ENCODE data around the gene VNN1.
"Not testable (repeated sequence)": the region's sequence is repeated elsewhere in the genome, so short reads cannot be mapped to it uniquely, and the experiment has no call there.

Gene VNN1

DNA sequence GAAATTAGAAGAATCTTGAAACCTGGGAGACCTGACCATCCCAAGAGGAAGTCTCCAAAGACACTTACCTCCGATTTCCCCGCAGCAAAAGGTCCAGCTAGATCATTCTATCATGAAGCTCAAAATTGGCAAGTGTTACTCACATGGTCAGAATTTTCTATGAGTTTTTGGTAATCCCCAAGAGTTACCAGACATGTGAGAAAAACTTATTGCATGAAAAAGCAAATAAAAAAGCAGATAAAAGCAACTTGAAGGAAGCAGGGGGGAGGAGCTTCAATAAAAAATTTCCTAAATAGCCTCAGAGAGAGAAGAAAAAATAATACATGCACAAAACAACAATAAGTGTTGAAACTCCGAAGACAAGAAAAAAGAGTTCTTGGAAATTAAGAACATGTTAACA, 27.3 kb downstream of the VNN1 start:
- DNase-seq (ENCODE audit: low read depth): no peak
- TF ChIP-seq, protein P1, sequence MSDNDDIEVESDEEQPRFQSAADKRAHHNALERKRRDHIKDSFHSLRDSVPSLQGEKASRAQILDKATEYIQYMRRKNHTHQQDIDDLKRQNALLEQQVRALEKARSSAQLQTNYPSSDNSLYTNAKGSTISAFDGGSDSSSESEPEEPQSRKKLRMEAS (IDR thresholded peaks at IDR 0.05; ENCODE audit: low read depth, low read length): no peak
- TF ChIP-seq POLR2A (IDR thresholded peaks at IDR 0.05; ENCODE audit: extremely low read depth, insufficient read length) (no peak), MYC (IDR thresholded peaks at IDR 0.05; ENCODE audit: low read depth, low read length) (no peak)
- TF ChIP-seq, protein P2, sequence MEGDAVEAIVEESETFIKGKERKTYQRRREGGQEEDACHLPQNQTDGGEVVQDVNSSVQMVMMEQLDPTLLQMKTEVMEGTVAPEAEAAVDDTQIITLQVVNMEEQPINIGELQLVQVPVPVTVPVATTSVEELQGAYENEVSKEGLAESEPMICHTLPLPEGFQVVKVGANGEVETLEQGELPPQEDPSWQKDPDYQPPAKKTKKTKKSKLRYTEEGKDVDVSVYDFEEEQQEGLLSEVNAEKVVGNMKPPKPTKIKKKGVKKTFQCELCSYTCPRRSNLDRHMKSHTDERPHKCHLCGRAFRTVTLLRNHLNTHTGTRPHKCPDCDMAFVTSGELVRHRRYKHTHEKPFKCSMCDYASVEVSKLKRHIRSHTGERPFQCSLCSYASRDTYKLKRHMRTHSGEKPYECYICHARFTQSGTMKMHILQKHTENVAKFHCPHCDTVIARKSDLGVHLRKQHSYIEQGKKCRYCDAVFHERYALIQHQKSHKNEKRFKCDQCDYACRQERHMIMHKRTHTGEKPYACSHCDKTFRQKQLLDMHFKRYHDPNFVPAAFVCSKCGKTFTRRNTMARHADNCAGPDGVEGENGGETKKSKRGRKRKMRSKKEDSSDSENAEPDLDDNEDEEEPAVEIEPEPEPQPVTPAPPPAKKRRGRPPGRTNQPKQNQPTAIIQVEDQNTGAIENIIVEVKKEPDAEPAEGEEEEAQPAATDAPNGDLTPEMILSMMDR (IDR thresholded peaks at IDR 0.05; ENCODE audit: low read depth, low read length): no peak
- H3K4me3 ChIP-seq (ENCODE audit: low read depth, low read length): no peak overlapping the region

DNA sequence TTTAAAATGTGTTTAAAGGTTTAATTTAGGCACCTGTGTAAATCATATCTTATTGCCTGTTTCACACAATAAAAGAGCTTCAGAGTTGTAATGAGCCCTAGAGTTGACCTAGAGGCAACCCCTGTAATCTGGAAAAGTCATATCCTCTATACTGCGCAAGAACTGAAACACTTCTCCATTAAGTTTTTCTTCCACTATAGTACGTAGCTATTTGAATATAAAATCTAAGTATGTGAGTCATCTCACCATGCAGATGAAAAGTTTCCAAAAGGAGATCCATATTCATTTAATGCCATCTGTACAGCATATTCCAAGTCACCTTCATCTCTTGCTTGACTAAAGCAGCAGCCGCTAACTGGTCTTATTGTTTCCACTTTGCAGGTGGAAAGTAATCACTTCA, 28.8 kb downstream of the VNN1 start:
- TF ChIP-seq, protein P2 (IDR thresholded peaks at IDR 0.05; ENCODE audit: low read depth, low read length): no peak
- TF ChIP-seq, protein P1 (IDR thresholded peaks at IDR 0.05; ENCODE audit: low read depth, low read length): no peak
- TF ChIP-seq POLR2A (IDR thresholded peaks at IDR 0.05; ENCODE audit: extremely low read depth, insufficient read length) (no peak), MYC (IDR thresholded peaks at IDR 0.05; ENCODE audit: low read depth, low read length) (no peak)
- no peak for DNase-seq (ENCODE audit: low read depth)
- H3K4me3 ChIP-seq (ENCODE audit: low read depth, low read length): no peak overlapping the region

DNA sequence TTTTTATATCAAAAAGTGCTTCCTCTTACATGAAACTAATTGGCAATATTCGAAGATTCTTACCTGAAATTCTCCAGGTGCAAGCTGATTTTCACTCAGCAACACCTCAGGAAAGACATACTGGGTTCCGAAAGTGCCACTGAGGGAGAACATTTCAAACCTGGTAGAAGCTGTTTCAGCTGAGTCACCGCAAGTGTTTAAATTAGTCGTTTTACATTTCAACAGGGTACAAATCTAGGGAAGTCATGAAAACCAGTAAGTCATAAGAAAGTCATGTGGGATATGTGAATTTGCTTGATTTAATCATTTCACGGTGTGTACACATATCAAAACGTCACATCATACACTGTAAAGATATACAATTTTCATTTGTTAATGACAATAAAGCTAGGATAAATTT, 29.6 kb downstream of the VNN1 start:
- no peak overlapping the region for H3K4me3 ChIP-seq (ENCODE audit: low read depth, low read length)
- no peak for DNase-seq (ENCODE audit: low read depth)
- TF ChIP-seq MYC (IDR thresholded peaks at IDR 0.05; ENCODE audit: low read depth, low read length) (no peak), POLR2A (IDR thresholded peaks at IDR 0.05; ENCODE audit: extremely low read depth, insufficient read length) (no peak)
- TF ChIP-seq, protein P2 (IDR thresholded peaks at IDR 0.05; ENCODE audit: low read depth, low read length): no peak
- TF ChIP-seq, protein P1 (IDR thresholded peaks at IDR 0.05; ENCODE audit: low read depth, low read length): no peak

DNA sequence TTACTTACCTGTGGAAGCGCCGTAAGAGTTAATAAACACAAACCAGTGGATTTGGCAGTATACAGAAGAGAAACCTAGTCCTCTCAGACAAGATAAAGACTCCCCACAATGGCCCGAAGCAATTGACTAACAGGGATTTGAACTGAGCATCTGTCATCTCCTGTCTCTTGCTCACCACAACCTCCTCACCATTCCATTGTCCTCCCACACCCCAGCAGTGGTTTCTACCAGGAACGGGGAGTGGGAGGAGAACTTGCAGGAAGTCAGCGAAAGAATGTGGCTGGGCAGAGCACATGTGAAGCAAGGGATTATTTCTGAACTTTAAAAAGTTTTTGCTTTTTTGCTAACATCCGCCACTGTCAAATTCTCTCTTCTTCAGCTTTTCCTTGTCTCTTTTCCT, 30.3 kb downstream of the VNN1 start:
- TF ChIP-seq, protein P2 (IDR thresholded peaks at IDR 0.05; ENCODE audit: low read depth, low read length): no peak
- TF ChIP-seq, protein P1 (IDR thresholded peaks at IDR 0.05; ENCODE audit: low read depth, low read length): no peak
- no peak for TF ChIP-seq POLR2A (IDR thresholded peaks at IDR 0.05; ENCODE audit: extremely low read depth, insufficient read length)
- no peak for TF ChIP-seq MYC (IDR thresholded peaks at IDR 0.05; ENCODE audit: low read depth, low read length)
- DNase-seq (ENCODE audit: low read depth): peak; percentile 7
- no peak overlapping the region for H3K4me3 ChIP-seq (ENCODE audit: low read depth, low read length)

DNA sequence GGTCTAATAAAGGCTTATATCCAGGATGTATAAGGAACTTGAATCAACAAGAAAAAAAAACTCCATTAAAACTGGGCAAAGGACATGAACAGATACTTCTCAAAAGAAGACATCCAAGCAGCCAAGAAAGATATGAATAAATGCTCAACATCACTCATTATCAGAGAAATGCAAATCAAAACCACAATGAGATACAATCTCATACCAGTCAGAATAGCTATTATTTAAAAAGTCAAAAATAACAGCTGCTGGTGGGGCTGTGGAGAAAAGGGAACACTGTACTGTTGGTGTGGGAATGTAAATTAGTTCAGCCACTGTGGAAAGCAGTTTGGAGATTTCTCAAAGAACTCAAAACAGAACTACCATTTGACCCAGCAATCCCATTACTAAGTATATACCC, 34.8 kb downstream of the VNN1 start:
- H3K4me3 ChIP-seq (ENCODE audit: low read depth, low read length); DNase-seq (ENCODE audit: low read depth): not testable (repeated sequence)

DNA sequence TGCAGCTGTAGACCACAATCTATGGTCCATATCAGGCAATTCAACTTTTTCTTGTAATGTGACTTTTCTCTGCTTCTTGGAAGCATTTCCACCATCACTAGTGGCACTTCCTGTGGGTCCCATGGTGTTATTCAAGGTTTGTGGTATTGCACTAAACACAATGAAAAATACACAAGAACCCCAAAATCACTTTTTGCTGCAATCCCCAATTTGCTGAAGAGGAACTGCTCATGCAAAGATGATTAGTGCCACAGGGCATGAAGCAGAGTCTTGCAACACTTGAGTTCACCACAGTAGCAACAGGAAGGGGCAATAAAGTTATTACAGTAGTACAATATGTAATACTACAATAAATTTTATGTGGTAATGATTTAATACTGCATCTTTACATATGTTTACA, 38.1 kb downstream of the VNN1 start:
- no peak overlapping the region for H3K4me3 ChIP-seq (ENCODE audit: low read depth, low read length)
- TF ChIP-seq POLR2A (IDR thresholded peaks at IDR 0.05; ENCODE audit: extremely low read depth, insufficient read length): no peak
- no peak for TF ChIP-seq MYC (IDR thresholded peaks at IDR 0.05; ENCODE audit: low read depth, low read length)
- TF ChIP-seq, protein P2 (IDR thresholded peaks at IDR 0.05; ENCODE audit: low read depth, low read length): no peak
- TF ChIP-seq, protein P1 (IDR thresholded peaks at IDR 0.05; ENCODE audit: low read depth, low read length): no peak
- DNase-seq (ENCODE audit: low read depth): peak; percentile 32

All from NB4 (cell line).